ENCODE data around the gene SLC12A5. TPM values are rescaled to one million over a fixed set of nuclear protein-coding genes. Genes with fewer than 3 reads are reported as not detected.
A peak's percentile ranks its signal among the peaks of the same experiment; 100 is the strongest.

The SLC12A5 gene
- total and polyA plus RNA-seq, 9 of the 15 experiments (the other 6 are each of a cell fraction or from before 2014, with no cell fraction given): 0.36 to 7.5 (median 2.1) TPM

GRCh38 chr20:46089417-46090388 is 60.7 kb downstream of the SLC12A5 start, which contains the start of gene NCOA5 (continued):
- TF ChIP-seq, protein P1, sequence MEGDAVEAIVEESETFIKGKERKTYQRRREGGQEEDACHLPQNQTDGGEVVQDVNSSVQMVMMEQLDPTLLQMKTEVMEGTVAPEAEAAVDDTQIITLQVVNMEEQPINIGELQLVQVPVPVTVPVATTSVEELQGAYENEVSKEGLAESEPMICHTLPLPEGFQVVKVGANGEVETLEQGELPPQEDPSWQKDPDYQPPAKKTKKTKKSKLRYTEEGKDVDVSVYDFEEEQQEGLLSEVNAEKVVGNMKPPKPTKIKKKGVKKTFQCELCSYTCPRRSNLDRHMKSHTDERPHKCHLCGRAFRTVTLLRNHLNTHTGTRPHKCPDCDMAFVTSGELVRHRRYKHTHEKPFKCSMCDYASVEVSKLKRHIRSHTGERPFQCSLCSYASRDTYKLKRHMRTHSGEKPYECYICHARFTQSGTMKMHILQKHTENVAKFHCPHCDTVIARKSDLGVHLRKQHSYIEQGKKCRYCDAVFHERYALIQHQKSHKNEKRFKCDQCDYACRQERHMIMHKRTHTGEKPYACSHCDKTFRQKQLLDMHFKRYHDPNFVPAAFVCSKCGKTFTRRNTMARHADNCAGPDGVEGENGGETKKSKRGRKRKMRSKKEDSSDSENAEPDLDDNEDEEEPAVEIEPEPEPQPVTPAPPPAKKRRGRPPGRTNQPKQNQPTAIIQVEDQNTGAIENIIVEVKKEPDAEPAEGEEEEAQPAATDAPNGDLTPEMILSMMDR (IDR thresholded peaks at IDR 0.05 in 2 of 3, conservative IDR thresholded peaks at IDR 0.05 in 1 of 3; ENCODE audit: insufficient read depth in 2 of 3, low read depth in 1 of 3, low read length in 3 of 3): peak; percentile 40 to 69 (median 46); a peak in 5 of 6 replicates
- TF ChIP-seq ZNF395 (CRISPR knock-in tag; IDR thresholded peaks at IDR 0.05) (peak; percentile 96), CREM (IDR thresholded peaks at IDR 0.05; ENCODE audit: low read depth) (peak; percentile 86), RBM34 (IDR thresholded peaks at IDR 0.05; ENCODE audit: borderline replicate concordance, insufficient read depth, low read length) (peak; percentile 73; the same call in 1 of the 2 replicates), NFYB (IDR thresholded peaks at IDR 0.05; ENCODE audit: extremely low read depth, insufficient read length) (no peak), E2F4 (CRISPR knock-in tag; IDR thresholded peaks at IDR 0.05; ENCODE audit: low read depth) (peak; percentile 64), MXI1 (IDR thresholded peaks at IDR 0.05; ENCODE audit: low read depth, low read length) (peak; percentile 89), GABPA (tag; conservative IDR thresholded peaks at IDR 0.05; ENCODE audit: low read depth) (no peak), NR2C2 (CRISPR knock-in tag; IDR thresholded peaks at IDR 0.05) (peak; percentile 88), NR2C2 (tag; IDR thresholded peaks at IDR 0.05) (peak; percentile 95), FOSL1 (tag; conservative IDR thresholded peaks at IDR 0.05) (0 out of 2 replicates have a peak, but pooled peaks have one; percentile 38)
- TF ChIP-seq, protein P2, sequence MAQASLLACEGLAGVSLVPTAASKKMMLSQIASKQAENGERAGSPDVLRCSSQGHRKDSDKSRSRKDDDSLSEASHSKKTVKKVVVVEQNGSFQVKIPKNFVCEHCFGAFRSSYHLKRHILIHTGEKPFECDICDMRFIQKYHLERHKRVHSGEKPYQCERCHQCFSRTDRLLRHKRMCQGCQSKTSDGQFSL (CRISPR knock-in tag; IDR thresholded peaks at IDR 0.05): peak; percentile 94
- TF ChIP-seq, protein P2 (tag; IDR thresholded peaks at IDR 0.05): peak in 1 of 2 experiments; percentile 55; a peak in 1 of 4 replicates
- TF ChIP-seq, protein P3, sequence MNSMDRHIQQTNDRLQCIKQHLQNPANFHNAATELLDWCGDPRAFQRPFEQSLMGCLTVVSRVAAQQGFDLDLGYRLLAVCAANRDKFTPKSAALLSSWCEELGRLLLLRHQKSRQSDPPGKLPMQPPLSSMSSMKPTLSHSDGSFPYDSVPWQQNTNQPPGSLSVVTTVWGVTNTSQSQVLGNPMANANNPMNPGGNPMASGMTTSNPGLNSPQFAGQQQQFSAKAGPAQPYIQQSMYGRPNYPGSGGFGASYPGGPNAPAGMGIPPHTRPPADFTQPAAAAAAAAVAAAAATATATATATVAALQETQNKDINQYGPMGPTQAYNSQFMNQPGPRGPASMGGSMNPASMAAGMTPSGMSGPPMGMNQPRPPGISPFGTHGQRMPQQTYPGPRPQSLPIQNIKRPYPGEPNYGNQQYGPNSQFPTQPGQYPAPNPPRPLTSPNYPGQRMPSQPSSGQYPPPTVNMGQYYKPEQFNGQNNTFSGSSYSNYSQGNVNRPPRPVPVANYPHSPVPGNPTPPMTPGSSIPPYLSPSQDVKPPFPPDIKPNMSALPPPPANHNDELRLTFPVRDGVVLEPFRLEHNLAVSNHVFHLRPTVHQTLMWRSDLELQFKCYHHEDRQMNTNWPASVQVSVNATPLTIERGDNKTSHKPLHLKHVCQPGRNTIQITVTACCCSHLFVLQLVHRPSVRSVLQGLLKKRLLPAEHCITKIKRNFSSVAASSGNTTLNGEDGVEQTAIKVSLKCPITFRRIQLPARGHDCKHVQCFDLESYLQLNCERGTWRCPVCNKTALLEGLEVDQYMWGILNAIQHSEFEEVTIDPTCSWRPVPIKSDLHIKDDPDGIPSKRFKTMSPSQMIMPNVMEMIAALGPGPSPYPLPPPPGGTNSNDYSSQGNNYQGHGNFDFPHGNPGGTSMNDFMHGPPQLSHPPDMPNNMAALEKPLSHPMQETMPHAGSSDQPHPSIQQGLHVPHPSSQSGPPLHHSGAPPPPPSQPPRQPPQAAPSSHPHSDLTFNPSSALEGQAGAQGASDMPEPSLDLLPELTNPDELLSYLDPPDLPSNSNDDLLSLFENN (IDR thresholded peaks at IDR 0.05; ENCODE audit: low read depth in 2 of 2, low read length in 2 of 2): 0 out of 4 replicates have a peak, but pooled peaks of 1 of the 2 experiments have one; percentile 42

All from K562 (cell line).